ENCODE results near the gene CALD1. TPM values are rescaled to one million over a fixed set of nuclear protein-coding genes. Genes with fewer than 3 reads are reported as not detected.
"Not testable (repeated sequence)": the region's sequence is repeated elsewhere in the genome, so short reads cannot be mapped to it uniquely, and the experiment has no call there.

Gene CALD1
- polyA plus RNA-seq, 12 donors: 106 to 268 (median 139) TPM; not detected in 1

- DNase-seq: no peak
Measured at GRCh38 chr7:134946260-134946659, 166.8 kb downstream of the CALD1 start.

- DNase-seq: no peak
Measured at GRCh38 chr7:134947329-134947728, 167.9 kb downstream of the CALD1 start.

- no peak for DNase-seq
Measured at GRCh38 chr7:134947831-134948230, 168.4 kb downstream of the CALD1 start.

- no peak for DNase-seq
Measured at GRCh38 chr7:134948246-134948645, 168.8 kb downstream of the CALD1 start.

GRCh38 chr7:134948736-134949135 is 169.3 kb downstream of the CALD1 start:
- no peak for DNase-seq

GRCh38 chr7:134949171-134949570 is 169.7 kb downstream of the CALD1 start:
- DNase-seq: no peak

- no peak for DNase-seq
Measured at GRCh38 chr7:134954197-134955082, 175.0 kb downstream of the CALD1 start.

- DNase-seq: no peak
Measured at GRCh38 chr7:134957005-134957404, 177.6 kb downstream of the CALD1 start.

GRCh38 chr7:134959810-134960209 is 180.4 kb downstream of the CALD1 start:
- no peak for DNase-seq

GRCh38 chr7:134962270-134962780 is 182.9 kb downstream of the CALD1 start:
- DNase-seq: no peak

- DNase-seq: peak; percentile 64
Measured at GRCh38 chr7:134963036-134963435, 183.6 kb downstream of the CALD1 start.

- DNase-seq: no peak
Measured at GRCh38 chr7:134966691-134967090, 187.3 kb downstream of the CALD1 start.

GRCh38 chr7:134968110-134968509 is 188.7 kb downstream of the CALD1 start:
- DNase-seq: no peak

- DNase-seq: not testable (repeated sequence)
Measured at GRCh38 chr7:134981645-134982044, 202.2 kb downstream of the CALD1 start.

- DNase-seq: no peak
Measured at GRCh38 chr7:134985894-134986362, 206.5 kb downstream of the CALD1 start.

- DNase-seq: peak; percentile 97
Measured at GRCh38 chr7:134986363-134987251, 207.2 kb downstream of the CALD1 start, which contains the start of gene AGBL3. TSS of gene AGBL3 (plus strand) at chr7:134986508. CDS start at chr7:134987934, 1,426 bp downstream.

- no peak for DNase-seq
Measured at GRCh38 chr7:134988161-134988560, 208.7 kb downstream of the CALD1 start.

GRCh38 chr7:134991469-134992339 is 212.3 kb downstream of the CALD1 start:
- no peak for DNase-seq

- DNase-seq: no peak
Measured at GRCh38 chr7:134992626-134993179, 213.3 kb downstream of the CALD1 start.

GRCh38 chr7:134993877-134994456 is 214.5 kb downstream of the CALD1 start:
- DNase-seq: no peak

Measured in muscle of arm (tissue), 12 donors.